NCI-H345 (cell line): ENCODE measurements around the gene RBM18.

Experiments
- DNase-seq: peaks from one replicate; lab custom pipeline; 2025; lab: John Stamatoyannopoulos, UW

The RBM18 gene

GRCh38 chr9:122258886-122259415, 5.7 kb downstream of the RBM18 start:
- no peak for DNase-seq

DNA sequence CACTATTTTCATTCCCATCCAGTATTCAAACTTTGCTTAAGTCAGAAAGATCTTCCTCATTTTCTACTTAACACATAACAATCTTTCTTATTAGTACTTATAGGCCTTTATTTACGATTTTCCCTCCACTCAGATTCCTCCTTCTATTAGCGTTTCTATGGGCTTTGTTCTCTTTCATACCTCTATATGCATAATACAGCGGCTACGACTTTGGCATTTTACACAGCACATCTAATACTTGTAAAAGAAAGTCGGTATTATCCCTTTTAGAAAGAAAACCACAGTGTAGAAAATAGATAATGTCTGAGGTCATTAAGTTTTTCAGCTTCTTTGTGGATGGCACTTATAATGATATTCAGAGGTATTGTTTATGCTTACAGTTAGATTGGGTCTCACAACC, 8.4 kb downstream of the RBM18 start:
- DNase-seq = no peak

- no peak for DNase-seq
Measured at GRCh38 chr9:122254761-122255160, 9.9 kb downstream of the RBM18 start.

GRCh38 chr9:122252796-122253195, 11.8 kb downstream of the RBM18 start:
- no peak for DNase-seq

DNA sequence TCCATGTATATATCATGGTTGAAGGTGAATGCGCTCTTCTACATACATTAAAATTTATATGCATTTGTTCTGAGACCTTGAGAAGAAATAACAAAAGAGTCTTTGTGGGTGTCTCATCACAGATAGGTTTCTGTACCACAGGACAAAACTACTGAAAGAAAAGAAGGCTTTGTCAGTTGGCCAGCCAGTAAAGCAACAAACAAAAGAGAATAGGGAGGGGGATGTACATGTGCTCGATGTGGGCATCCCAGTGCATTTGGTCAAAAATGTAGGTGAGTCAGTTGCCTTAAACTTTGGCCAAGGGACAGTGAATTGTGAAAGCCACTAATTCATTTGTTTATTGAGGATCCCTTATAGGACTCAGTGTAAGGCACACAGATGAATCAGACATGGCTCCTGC, 13.3 kb downstream of the RBM18 start:
- DNase-seq = no peak

GRCh38 chr9:122248448-122248865, 16.2 kb downstream of the RBM18 start:
- no peak for DNase-seq

DNA sequence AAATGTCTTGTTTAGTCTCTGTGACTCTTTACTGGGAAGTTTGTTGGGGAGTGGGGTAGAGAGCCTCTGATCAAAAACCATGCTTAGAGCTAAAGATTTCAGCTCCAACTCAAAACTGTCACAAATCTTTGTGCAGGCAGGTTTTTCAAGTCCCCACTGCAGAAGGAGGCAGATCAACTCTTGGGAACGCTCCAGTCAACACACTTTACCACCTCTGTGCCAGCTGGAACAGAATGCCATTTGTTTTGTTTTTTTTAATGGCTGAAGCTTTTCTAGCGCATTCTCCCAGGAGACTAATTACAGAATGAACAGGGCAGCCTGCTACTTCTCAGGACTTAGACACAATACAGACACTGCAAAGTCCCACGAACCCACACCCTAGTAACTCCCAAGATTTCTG, 18.0 kb downstream of the RBM18 start:
- no peak for DNase-seq

DNA sequence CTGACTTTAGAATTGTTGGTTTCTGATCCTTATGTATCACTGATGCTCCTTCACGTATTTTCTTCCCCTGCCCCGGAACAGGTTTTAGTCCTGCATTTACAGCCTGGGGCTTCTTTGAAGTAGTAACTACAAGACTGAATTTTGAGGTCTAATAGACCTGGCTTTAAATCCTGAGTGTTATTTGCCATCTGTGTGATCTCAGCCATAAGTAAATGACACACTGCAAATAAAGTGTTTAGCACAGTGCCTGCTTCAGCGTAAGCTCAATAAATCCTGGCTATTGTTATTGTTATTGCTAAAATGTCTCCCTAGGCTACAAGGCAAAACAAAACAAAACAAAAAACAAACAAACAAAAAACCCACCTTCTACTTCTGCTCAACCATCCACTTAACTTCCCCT, 20.3 kb downstream of the RBM18 start:
- no peak for DNase-seq

DNA sequence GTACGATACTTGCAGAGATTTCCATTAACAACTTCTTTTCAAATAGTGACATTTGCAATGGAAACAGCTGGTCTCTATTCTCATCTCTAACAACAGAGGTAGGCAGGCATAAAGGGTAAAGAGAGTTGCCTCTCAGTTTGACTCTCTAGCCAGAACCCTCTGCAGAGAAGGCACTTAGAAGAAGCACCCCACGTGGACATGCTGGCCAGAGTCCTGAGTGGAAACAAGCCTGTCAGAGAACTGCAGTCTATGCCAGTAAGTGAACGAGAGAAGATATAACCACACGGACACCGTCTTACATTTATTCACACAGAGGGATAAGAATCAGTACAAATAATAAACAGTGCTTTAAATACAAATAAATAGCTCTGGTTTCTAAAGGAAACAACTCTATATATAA, 24.9 kb downstream of the RBM18 start:
- DNase-seq = no peak

- DNase-seq = no peak
Measured at GRCh38 chr9:122236681-122237080, 28.0 kb downstream of the RBM18 start.

DNA sequence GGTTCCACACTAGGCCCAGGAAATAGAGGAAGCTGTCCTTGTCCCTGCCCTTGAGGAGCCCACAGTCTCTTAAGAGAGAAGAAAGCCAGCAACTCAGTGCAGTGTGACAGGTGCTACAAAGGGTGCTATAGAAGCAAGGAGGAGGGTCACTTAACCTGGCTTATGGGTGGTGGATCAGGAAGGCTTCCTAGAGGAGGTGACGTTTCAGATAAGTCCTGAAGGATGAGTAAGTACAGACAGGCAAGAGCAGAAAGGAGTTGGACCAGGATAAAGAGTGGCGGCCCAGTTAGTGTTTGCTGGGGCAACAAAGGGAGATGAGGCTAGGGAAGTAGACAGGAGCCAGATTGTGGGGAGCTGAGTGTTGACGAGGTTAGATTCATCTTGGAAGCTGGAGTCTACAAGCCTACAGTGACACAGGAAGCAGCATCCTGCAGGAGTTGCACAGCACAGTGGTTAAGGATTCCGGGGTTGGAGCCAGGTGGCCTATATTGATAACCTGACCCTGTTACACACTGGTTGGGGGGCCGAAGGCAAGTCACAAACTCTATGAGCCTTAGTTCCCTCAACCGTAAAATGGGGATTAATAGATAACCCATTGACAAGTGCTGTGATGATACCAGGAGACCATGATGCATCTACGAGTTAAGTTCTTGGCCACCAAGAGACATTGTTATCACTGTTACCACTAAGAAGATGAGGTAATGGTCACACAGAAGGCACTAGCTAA, 30.5 kb downstream of the RBM18 start:
- no peak for DNase-seq

DNA sequence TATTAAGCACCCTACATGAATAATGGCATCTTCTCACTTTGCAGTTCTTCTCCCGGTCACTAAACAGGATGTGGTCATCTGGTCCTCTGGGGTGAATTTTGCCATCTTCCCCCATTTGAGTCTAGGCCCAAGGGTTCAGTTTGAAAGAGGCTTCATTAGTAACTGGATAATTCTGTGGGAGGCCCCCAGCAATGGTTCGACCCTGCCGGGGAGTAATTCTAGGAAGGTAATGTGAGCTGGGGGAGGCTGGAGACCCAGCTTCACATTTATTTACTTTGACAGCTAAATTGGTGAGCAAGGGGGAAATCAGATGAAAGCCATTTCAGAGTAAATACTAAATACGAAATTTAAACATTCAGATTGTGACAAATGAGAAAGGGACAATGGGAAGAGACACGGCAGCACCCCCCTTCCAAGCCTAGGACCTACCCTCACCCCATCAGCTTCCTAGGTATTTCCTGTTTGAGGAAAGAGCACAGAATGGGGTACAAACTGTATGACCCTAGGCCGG, 31.8 kb downstream of the RBM18 start:
- no peak for DNase-seq

GRCh38 chr9:122229485-122229837, 35.2 kb downstream of the RBM18 start:
- no peak for DNase-seq

DNA sequence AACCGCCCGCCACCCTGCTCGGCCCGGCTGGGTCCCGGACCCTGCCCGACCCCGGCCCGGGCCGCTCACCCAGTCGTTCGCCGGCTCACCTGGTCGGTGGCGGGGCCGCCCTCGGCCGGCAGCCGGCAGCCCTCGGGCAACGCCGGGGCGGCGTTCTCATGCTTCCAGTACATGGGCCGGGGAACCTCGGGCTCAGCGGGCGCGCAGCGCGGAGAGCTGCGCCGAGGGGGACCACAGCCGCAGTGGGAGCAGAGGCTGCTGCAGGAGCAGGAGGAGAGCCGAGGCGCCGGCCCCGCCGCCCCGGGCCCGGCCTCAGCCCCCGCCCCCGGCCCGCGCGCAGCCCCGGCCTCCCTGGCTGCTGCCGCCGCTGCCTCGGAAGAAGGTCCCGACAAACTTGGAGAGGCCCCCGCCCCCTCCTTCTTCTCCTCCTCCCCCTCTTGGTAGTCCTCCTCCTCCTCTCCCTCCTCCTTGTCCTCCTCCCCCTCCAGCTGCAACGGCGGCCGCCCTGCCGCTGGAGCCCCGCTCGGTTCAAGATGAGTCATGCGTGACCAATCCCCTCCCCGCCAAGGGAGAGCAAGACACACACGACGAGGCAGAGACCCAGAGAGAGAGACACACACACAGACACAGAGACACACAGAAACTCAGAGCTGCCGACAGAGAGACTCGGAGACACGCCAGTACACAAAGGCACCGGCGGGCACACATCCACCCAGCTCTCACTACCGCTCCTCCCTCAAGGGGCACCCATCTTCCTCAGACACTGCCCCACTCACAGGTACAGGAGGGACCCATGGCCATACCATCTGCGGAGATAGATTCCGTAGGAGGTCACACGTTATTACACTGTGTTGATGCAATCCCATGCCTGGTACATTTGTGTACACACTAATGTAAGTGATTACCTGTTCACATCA, 35.8 kb downstream of the RBM18 start, which contains the start of gene LHX6:
LHX6 (minus strand) TSS at position 390 of the 917 bp plus-strand sequence; CDS start at position 173, 217 bp downstream.
- DNase-seq = peak; percentile 34

DNA sequence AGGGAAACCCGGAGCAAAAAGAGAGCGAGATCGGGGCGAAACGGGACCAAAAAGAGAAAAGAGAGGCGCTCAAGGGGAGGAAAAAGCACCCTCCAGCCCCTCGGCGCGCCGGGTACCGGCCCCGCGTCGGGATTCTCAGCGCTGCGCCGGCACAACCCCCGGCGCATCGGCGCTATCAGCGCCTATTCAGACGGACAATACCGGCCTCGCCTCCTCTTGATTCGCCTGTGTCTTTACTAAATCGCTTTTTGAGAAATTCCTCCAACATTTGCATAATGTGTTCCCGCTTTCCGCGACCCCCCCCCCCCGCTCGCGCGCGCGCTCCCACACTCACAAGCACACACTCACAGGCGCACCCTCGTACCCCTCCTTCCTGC, 36.5 kb downstream of the RBM18 start:
- no peak for DNase-seq

GRCh38 chr9:122227575-122227900, 37.1 kb downstream of the RBM18 start:
- DNase-seq = no peak

DNA sequence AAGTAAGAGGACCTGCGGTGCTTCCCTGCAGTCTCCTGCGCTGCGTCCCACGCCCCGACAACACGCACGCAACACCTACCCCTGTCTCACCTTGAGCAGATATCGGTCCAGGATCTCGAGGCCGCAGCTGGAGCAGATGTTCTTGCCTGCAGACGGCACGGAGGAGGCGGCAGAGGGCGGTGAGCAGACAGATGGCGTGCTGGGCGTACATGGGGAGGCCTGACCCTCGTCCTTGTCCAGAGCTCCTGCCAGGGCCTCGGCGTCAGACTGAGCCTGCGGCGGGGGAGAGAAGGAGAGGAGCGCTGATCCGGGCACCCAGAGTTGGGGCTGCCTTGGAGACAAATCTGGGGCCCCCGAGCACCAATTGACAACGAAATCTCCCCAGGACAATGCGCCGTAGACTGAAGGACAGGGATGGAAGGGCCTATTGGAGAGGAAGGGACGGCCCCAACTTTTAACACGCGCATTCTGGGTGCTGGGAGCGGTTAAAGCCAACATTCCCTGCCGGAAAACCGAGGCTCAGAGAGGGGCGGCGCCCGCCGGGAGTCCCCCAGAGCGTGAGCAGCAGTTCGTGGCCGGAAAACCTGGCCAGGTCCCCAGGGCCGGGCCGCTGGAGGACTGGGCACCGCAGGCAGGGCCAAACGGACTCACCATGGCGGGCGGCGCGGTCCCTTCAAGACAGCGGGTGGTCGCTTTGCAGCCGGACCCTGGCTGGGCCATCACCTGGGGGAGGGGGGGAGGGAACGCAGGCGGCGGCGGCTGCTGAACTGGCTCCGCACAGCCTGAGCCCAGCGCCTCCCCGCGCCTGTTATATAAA, 37.7 kb downstream of the RBM18 start:
- DNase-seq = no peak

- DNase-seq = no peak
Measured at GRCh38 chr9:122226142-122226757, 38.4 kb downstream of the RBM18 start.

GRCh38 chr9:122225312-122226141, 39.1 kb downstream of the RBM18 start:
- DNase-seq = no peak

DNA sequence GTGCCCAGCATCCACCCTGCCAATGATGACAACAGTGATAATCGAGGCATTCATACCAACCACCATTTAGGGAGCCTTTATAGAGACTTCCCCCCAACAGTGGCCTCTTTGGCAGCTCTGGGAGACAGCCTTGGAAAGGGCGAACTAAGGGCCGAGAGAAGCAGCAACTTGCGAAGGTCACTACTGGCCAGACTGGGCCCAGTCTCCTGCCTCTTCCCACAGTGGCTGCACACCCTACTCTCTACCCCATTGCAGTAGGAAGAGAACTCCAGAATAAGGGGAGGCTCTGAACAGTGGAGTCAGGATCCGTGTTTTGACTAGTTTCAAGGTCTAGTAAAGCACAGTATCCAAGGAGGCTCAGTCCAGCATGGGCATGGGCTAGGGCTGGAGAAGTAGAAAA, 41.2 kb downstream of the RBM18 start:
- no peak for DNase-seq

DNA sequence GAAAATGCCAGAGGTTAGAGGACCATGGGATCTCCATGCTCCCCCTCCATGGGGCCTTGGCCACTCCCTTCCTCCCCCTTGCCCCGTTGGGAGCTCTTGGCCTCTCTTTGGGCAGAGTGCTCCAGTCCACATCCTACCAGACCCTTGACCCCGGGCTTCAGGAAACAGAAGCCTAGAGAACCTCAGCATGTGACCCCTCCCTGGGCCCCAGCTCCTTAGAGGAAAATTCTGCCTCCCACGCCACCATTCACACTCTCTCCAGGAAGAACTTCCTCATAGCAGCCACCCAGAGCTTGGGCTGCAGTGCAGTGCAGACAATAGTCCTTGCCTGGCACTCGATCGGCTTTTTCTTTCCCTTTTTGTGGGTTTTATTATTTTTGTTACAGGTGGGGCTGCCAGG, 41.8 kb downstream of the RBM18 start:
- no peak for DNase-seq
